ENCODE data around the gene ZNF740.

ZNF740 gene

GRCh38 chr12:53170215-53170614 lies 10.3 kb upstream of the ZNF740 start:
- no peaks in the 10 kb centered on the region for H3F3A ChIP-seq (ENCODE audit: low read depth)
- no peak for TF ChIP-seq EZH2phosphoT487 (IDR thresholded peaks at IDR 0.05; ENCODE audit: borderline replicate concordance)
- no peak for TF ChIP-seq CTCF (conservative IDR thresholded peaks at IDR 0.05; ENCODE audit: low read length)
- H4K20me1 ChIP-seq (ENCODE audit: insufficient read depth, low read length, poor library complexity, severe bottlenecking): no peaks in the 10 kb centered on the region
- no peaks in the 10 kb centered on the region for H3K27me3 ChIP-seq (ENCODE audit: insufficient read depth, low read length, poor library complexity, severe bottlenecking)
- no peak overlapping the region for H3K4me3 ChIP-seq (ENCODE audit: low read length, poor library complexity, severe bottlenecking)
- H2AFZ ChIP-seq (ENCODE audit: low read length): no peak overlapping the region
- no peaks in the 10 kb centered on the region for H3K79me2 ChIP-seq (ENCODE audit: insufficient read depth, low read length)
- no peak overlapping the region for H3K4me2 ChIP-seq (ENCODE audit: low read depth, low read length, poor library complexity, severe bottlenecking)
- H3K4me1 ChIP-seq (ENCODE audit: insufficient read depth, low read length, poor library complexity, severe bottlenecking): no peaks in the 10 kb centered on the region
- H3K9me3 ChIP-seq (ENCODE audit: insufficient read depth, low read depth, low read length): no peaks in the 10 kb centered on the region
- H3K9ac ChIP-seq (ENCODE audit: low read depth, low read length, poor library complexity, severe bottlenecking): no peak overlapping the region
- no peaks in the 10 kb centered on the region for H3K9me2 ChIP-seq (replicated peaks; ENCODE audit: low read depth, low read length)
- no peaks in the 10 kb centered on the region for H3K36me3 ChIP-seq (ENCODE audit: insufficient read depth, low read length)

GRCh38 chr12:53170876-53171724 lies 9.4 kb upstream of the ZNF740 start:
- Histone ChIP-seq H3K79me2 (ENCODE audit: insufficient read depth, low read length) (no peaks in the 10 kb centered on the region), H3K9ac (ENCODE audit: low read depth, low read length, poor library complexity, severe bottlenecking) (no peak overlapping the region), H3K9me2 (replicated peaks; ENCODE audit: low read depth, low read length) (no peaks in the 10 kb centered on the region), H2AFZ (ENCODE audit: low read length) (no peak overlapping the region), H3K4me2 (ENCODE audit: low read depth, low read length, poor library complexity, severe bottlenecking) (no peak overlapping the region), H3K27me3 (ENCODE audit: insufficient read depth, low read length, poor library complexity, severe bottlenecking) (no peaks in the 10 kb centered on the region), H4K20me1 (ENCODE audit: insufficient read depth, low read length, poor library complexity, severe bottlenecking) (no peaks in the 10 kb centered on the region), H3K4me3 (ENCODE audit: low read length, poor library complexity, severe bottlenecking) (no peak overlapping the region), H3K4me1 (ENCODE audit: insufficient read depth, low read length, poor library complexity, severe bottlenecking) (no peaks in the 10 kb centered on the region), H3K36me3 (ENCODE audit: insufficient read depth, low read length) (no peaks in the 10 kb centered on the region), H3F3A (ENCODE audit: low read depth) (no peaks in the 10 kb centered on the region), H3K9me3 (ENCODE audit: insufficient read depth, low read depth, low read length) (no peaks in the 10 kb centered on the region)
- TF ChIP-seq EZH2phosphoT487 (IDR thresholded peaks at IDR 0.05; ENCODE audit: borderline replicate concordance) (no peak), CTCF (conservative IDR thresholded peaks at IDR 0.05; ENCODE audit: low read length) (no peak)

- H2AFZ ChIP-seq (ENCODE audit: low read length): no peak overlapping the region
- H3K4me2 ChIP-seq (ENCODE audit: low read depth, low read length, poor library complexity, severe bottlenecking): no peak overlapping the region
- H3K9me2 ChIP-seq (replicated peaks; ENCODE audit: low read depth, low read length): no peaks in the 10 kb centered on the region
- H3K36me3 ChIP-seq (ENCODE audit: insufficient read depth, low read length): no peaks in the 10 kb centered on the region
- no peaks in the 10 kb centered on the region for H3K4me1 ChIP-seq (ENCODE audit: insufficient read depth, low read length, poor library complexity, severe bottlenecking)
- no peaks in the 10 kb centered on the region for H4K20me1 ChIP-seq (ENCODE audit: insufficient read depth, low read length, poor library complexity, severe bottlenecking)
- no peak for TF ChIP-seq CTCF (conservative IDR thresholded peaks at IDR 0.05; ENCODE audit: low read length)
- no peaks in the 10 kb centered on the region for H3K79me2 ChIP-seq (ENCODE audit: insufficient read depth, low read length)
- H3F3A ChIP-seq (ENCODE audit: low read depth): no peaks in the 10 kb centered on the region
- H3K4me3 ChIP-seq (ENCODE audit: low read length, poor library complexity, severe bottlenecking): no peak overlapping the region
- H3K9me3 ChIP-seq (ENCODE audit: insufficient read depth, low read depth, low read length): no peaks in the 10 kb centered on the region
- H3K9ac ChIP-seq (ENCODE audit: low read depth, low read length, poor library complexity, severe bottlenecking): no peak overlapping the region
- no peaks in the 10 kb centered on the region for H3K27me3 ChIP-seq (ENCODE audit: insufficient read depth, low read length, poor library complexity, severe bottlenecking)
Measured at GRCh38 chr12:53171725-53172329, 8.7 kb upstream of the ZNF740 start.
